SJCRH30 (cell line): ENCODE measurements around the gene PPP1R14B. TPM values are rescaled to one million over a fixed set of nuclear protein-coding genes. Genes with fewer than 3 reads are reported as not detected.
A peak's percentile ranks its signal among the peaks of the same experiment; 100 is the strongest.

Source experiments
- DNase-seq, 2 experiments: peaks; one replicate each; pipeline ENCODE4 v3.0.0-alpha.2; 2015 to 2020
- H3K27ac ChIP-seq: fragments of 250-450 bp; sonication (Bioruptor Pico); 2 replicates; pipeline ENCODE4 v1.5.1; 2020; ENCODE audit warnings: mild to moderate bottlenecking, moderate library complexity
- H3K27me3 ChIP-seq: fragments of 250-450 bp; sonication (Bioruptor Pico); 2 replicates; pipeline ENCODE4 v1.5.1; 2020; ENCODE audit warnings: mild to moderate bottlenecking, moderate library complexity
- H3K36me3 ChIP-seq: fragments of 250-450 bp; sonication (Bioruptor Pico); 2 replicates; pipeline ENCODE4 v1.5.1; 2020; ENCODE audit warnings: mild to moderate bottlenecking, moderate library complexity
- H3K4me1 ChIP-seq: fragments of 250-450 bp; sonication (Bioruptor Pico); 2 replicates; pipeline ENCODE4 v1.5.1; 2020; ENCODE audit warnings: mild to moderate bottlenecking, moderate library complexity
- H3K4me3 ChIP-seq: fragments of 250-450 bp; sonication (Bioruptor Pico); 2 replicates; pipeline ENCODE4 v1.5.1; 2020; ENCODE audit warnings: mild to moderate bottlenecking, moderate library complexity
- H3K9me3 ChIP-seq: fragments of 250-450 bp; sonication (Bioruptor Pico); replicated peaks from 2 replicates; pipeline ENCODE4 v1.5.1; 2020; ENCODE audit warnings: mild to moderate bottlenecking, moderate library complexity
- total RNA-seq: library from RNA; depleted of rRNA; stranded (reverse); fragments of >200 nt; shearing (Covaris generic); gene quantifications from 2 replicates; pipeline ENCODE4 v1.2.3, GENCODE V29; 2014

PPP1R14B gene
- total RNA-seq, 1 experiment from 2014 or later, result 556 TPM

GRCh38 chr11:64238076-64238475 is 8.7 kb downstream of the PPP1R14B start:
- DNase-seq, result no peak
- H3K4me3 ChIP-seq, result no peak overlapping the region
- no peaks in the 10 kb centered on the region for H3K9me3 ChIP-seq
- H3K27ac ChIP-seq, result no peak overlapping the region
- no peaks in the 10 kb centered on the region for H3K27me3 ChIP-seq
- peaks cover 13% of the 10 kb centered on the region for H3K4me1 ChIP-seq
- H3K36me3 ChIP-seq, result peaks cover 8% of the 10 kb centered on the region

GRCh38 chr11:64237484-64237951 is 9.2 kb downstream of the PPP1R14B start:
- DNase-seq, result no peak
- Histone ChIP-seq H3K27ac (no peak overlapping the region), H3K27me3 (no peaks in the 10 kb centered on the region), H3K4me1 (peaks cover 8% of the 10 kb centered on the region), H3K4me3 (no peak overlapping the region), H3K36me3 (peaks cover 3% of the 10 kb centered on the region; the same call in 1 of the 2 replicates), H3K9me3 (no peaks in the 10 kb centered on the region)

- Histone ChIP-seq H3K36me3 (peaks cover 2% of the 10 kb centered on the region; the same call in 1 of the 2 replicates), H3K27ac (no peak overlapping the region), H3K4me3 (peak overlapping the region; percentile 76), H3K27me3 (no peaks in the 10 kb centered on the region), H3K4me1 (peaks cover 7% of the 10 kb centered on the region), H3K9me3 (no peaks in the 10 kb centered on the region)
- DNase-seq, result no peak
Measured at GRCh38 chr11:64235437-64236161, 11.1 kb downstream of the PPP1R14B start.

- peak; percentile 44 to 52 for DNase-seq
- Histone ChIP-seq H3K9me3 (no peaks in the 10 kb centered on the region), H3K4me1 (peaks cover 2% of the 10 kb centered on the region), H3K27me3 (no peaks in the 10 kb centered on the region), H3K4me3 (peak overlapping the region; percentile 76), H3K36me3 (peaks cover 2% of the 10 kb centered on the region; the same call in 1 of the 2 replicates), H3K27ac (no peak overlapping the region)
Measured at GRCh38 chr11:64234647-64235379, 11.9 kb downstream of the PPP1R14B start.

GRCh38 chr11:64233913-64234586 is 12.7 kb downstream of the PPP1R14B start, which contains the start of gene VEGFB:
VEGFB (plus strand) TSS chr11:64234584; CDS start chr11:64234834, 250 bp downstream.
- Histone ChIP-seq H3K27ac (no peak within 1 kb of the TSS), H3K4me3 (peak within 1 kb of the TSS; percentile 76), H3K27me3 (no peaks in the 10 kb centered on the region), H3K9me3 (no peaks in the 10 kb centered on the region), H3K36me3 (peaks cover 2% of the 10 kb centered on the region; the same call in 1 of the 2 replicates), H3K4me1 (no peaks in the 10 kb centered on the region; the same call in 1 of the 2 replicates)
- DNase-seq, result peak; percentile 68 to 76

- Histone ChIP-seq H3K27me3 (no peaks in the 10 kb centered on the region), H3K36me3 (peaks cover 2% of the 10 kb centered on the region; the same call in 1 of the 2 replicates), H3K4me1 (no peaks in the 10 kb centered on the region; the same call in 1 of the 2 replicates), H3K9me3 (no peaks in the 10 kb centered on the region), H3K27ac (no peak overlapping the region), H3K4me3 (no peak overlapping the region)
- no peak for DNase-seq
Measured at GRCh38 chr11:64232967-64233315, 13.8 kb downstream of the PPP1R14B start.

DNA sequence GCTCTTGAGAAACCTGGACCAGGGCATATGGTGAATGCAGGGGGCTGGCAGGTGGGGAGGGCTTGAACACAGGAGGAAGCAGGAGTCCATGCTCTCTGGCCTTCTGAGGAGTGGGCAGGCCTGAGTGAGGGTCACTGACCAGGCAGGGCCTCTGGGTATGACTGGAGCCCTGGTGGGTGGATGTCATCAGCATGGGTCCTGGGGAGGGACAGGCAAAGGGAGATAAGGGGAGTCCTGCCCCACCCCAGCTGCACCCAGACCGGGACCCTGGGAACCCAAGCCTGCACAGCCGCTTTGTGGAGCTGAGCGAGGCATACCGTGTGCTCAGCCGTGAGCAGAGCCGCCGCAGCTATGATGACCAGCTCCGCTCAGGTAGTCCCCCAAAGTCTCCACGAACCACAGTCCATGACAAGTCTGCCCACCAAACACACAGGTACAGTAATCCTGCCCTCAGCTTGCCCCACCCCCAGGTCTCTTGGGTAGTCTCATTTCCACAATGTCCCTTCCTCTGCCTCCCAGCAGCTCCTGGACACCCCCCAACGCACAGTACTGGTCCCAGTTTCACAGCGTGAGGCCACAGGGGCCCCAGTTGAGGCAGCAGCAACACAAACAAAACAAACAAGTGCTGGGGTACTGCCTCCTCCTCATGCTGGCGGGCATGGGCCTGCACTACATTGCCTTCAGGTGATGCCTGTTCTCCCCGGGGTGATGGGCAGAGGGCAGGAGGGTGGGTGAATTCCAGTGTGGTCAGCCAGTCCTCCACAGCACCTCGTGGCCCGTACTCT is 14.4 kb downstream of the PPP1R14B start:
- Histone ChIP-seq H3K27me3 (no peaks in the 10 kb centered on the region), H3K4me3 (no peak overlapping the region), H3K27ac (no peak overlapping the region), H3K4me1 (no peaks in the 10 kb centered on the region; the same call in 1 of the 2 replicates), H3K36me3 (peaks cover 2% of the 10 kb centered on the region; the same call in 1 of the 2 replicates), H3K9me3 (no peaks in the 10 kb centered on the region)
- no peak for DNase-seq

GRCh38 chr11:64231546-64231945 is 15.2 kb downstream of the PPP1R14B start:
- Histone ChIP-seq H3K36me3 (peaks cover 2% of the 10 kb centered on the region; the same call in 1 of the 2 replicates), H3K9me3 (no peaks in the 10 kb centered on the region), H3K27me3 (no peaks in the 10 kb centered on the region), H3K4me1 (no peaks in the 10 kb centered on the region; the same call in 1 of the 2 replicates), H3K27ac (no peak overlapping the region), H3K4me3 (no peak overlapping the region)
- no peak for DNase-seq

- H3K4me1 ChIP-seq, result no peaks in the 10 kb centered on the region; the same call in 1 of the 2 replicates
- H3K27ac ChIP-seq, result no peak overlapping the region
Measured at GRCh38 chr11:64230985-64231365, 15.8 kb downstream of the PPP1R14B start.

GRCh38 chr11:64230171-64230984 is 16.4 kb downstream of the PPP1R14B start, which contains the start of gene DNAJC4:
DNAJC4 (plus strand) TSS chr11:64230548; CDS start chr11:64230855, 307 bp downstream.
- Histone ChIP-seq H3K4me3 (no peak within 1 kb of the TSS), H3K9me3 (no peaks in the 10 kb centered on the region), H3K36me3 (no peaks in the 10 kb centered on the region), H3K27me3 (no peaks in the 10 kb centered on the region), H3K4me1 (no peaks in the 10 kb centered on the region; the same call in 1 of the 2 replicates), H3K27ac (no peak within 1 kb of the TSS)
- no peak for DNase-seq

More at GRCh38 chr11:64230985-64231365, 15.8 kb downstream of the PPP1R14B start:
- Histone ChIP-seq H3K9me3 (no peaks in the 10 kb centered on the region), H3K36me3 (no peaks in the 10 kb centered on the region), H3K27me3 (no peaks in the 10 kb centered on the region), H3K4me3 (no peak overlapping the region)
- DNase-seq, result no peak

DNA sequence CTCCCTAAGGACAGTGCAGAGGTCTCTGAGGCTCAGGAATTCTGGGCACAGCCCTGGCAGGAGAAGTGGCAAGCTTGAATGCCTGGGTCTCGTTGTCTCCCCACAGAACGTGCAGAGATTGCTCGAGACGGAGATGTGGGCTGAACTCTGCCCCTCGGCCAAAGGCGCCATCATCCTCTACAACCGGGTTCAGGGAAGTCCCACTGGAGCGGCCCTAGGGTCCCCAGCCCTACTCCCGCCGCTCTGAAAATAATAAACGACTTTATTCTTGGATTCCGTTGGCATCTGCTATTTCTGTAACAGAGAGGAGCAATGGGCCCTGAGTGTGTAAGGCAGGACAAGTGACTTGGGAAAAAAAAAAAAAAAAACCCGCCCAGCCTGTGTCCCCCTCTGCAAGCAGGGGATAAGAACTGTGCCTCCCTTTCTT is 17.0 kb downstream of the PPP1R14B start:
- peaks cover 2% of the 10 kb centered on the region for H3K4me1 ChIP-seq
- H3K36me3 ChIP-seq, result no peaks in the 10 kb centered on the region
- no peak for DNase-seq
- no peak overlapping the region for H3K27ac ChIP-seq
- H3K4me3 ChIP-seq, result no peak overlapping the region
- no peaks in the 10 kb centered on the region for H3K9me3 ChIP-seq
- no peaks in the 10 kb centered on the region for H3K27me3 ChIP-seq

DNA sequence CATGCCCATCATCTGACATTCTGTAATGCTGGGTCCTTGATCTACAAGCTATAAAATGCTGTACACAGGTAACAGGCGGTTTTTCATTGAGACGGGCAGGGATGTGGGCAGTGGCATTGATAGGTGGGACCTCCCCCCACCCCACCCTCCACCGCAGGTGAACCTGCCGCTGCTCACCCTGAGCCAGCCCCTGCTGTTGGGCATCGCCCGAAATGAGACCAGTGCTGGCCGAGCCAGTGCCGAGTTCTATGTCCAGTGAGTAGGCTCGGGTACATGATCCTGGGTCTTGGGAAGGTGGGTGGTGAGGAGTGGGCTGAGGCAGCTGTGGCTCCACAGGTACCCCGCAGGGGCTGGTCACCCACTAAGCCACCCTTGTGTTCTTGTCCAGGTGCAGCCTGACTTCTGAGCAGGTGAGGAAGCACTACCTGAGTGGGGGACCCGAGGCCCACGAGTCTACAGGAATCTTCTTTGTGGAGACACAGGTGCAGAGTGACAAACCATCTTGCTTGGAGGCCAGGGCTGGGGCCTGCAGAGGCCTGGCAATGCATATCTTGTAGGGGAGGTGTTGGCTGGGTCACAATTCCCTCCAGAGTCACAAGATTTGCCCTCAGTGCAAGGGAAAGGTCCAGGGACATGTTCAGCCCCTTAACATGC is 17.5 kb downstream of the PPP1R14B start:
- Histone ChIP-seq H3K36me3 (no peaks in the 10 kb centered on the region), H3K27me3 (no peaks in the 10 kb centered on the region), H3K27ac (no peak overlapping the region), H3K9me3 (no peaks in the 10 kb centered on the region), H3K4me3 (no peak overlapping the region), H3K4me1 (peaks cover 4% of the 10 kb centered on the region)
- no peak for DNase-seq
